ENCODE results near the gene TMEM161A. TPM values are rescaled to one million over a fixed set of nuclear protein-coding genes. Genes with fewer than 3 reads are reported as not detected.

The TMEM161A gene
- total and polyA plus RNA-seq, 9 of the 15 experiments (the other 6 are each of a cell fraction or from before 2014, with no cell fraction given) = 0.63 to 92.3 (median 38.9) TPM

DNA sequence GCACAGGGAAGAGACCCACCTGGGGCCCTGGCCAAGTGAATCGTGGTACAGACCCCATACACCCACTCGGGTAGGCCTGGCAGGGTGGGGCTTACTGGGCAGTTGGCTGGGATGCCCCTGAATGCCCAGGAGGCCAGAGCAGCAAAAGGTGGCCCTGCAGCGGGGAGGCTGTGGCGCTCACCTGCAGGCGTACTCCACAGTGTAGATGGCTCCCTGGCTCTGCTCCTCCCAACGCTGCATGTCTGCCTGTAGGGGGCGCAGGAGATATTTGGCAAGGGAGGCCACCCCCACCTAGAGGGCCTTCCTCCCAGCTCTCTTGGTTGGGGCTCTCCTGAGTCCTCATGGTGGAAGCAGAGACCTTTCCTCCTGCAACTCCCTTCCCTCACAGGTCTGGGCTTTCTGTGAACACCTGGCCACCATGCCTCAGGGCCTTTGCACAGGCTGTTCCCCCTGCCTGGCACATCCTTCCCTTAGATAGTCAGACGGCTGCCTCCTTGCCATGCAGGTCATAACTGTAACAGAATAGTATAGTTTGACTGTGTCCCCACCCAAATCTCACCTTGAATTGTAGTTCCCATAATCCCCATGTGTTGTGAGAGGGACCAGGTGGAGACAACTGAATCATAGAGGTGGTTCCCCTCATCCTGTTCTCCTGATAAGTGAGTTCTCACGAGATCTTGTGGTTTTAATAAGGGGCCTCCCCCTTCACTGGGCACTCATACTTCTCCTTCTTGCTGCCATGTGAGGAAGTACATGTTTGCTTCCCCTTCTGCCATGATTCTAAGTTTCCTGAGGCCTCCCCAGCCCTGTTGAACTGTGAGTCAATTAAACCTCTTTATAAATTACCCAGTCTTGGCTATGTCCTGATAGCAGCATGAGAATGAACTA, 47.8 kb upstream of the TMEM161A start (continued):
- TF ChIP-seq, protein P1, sequence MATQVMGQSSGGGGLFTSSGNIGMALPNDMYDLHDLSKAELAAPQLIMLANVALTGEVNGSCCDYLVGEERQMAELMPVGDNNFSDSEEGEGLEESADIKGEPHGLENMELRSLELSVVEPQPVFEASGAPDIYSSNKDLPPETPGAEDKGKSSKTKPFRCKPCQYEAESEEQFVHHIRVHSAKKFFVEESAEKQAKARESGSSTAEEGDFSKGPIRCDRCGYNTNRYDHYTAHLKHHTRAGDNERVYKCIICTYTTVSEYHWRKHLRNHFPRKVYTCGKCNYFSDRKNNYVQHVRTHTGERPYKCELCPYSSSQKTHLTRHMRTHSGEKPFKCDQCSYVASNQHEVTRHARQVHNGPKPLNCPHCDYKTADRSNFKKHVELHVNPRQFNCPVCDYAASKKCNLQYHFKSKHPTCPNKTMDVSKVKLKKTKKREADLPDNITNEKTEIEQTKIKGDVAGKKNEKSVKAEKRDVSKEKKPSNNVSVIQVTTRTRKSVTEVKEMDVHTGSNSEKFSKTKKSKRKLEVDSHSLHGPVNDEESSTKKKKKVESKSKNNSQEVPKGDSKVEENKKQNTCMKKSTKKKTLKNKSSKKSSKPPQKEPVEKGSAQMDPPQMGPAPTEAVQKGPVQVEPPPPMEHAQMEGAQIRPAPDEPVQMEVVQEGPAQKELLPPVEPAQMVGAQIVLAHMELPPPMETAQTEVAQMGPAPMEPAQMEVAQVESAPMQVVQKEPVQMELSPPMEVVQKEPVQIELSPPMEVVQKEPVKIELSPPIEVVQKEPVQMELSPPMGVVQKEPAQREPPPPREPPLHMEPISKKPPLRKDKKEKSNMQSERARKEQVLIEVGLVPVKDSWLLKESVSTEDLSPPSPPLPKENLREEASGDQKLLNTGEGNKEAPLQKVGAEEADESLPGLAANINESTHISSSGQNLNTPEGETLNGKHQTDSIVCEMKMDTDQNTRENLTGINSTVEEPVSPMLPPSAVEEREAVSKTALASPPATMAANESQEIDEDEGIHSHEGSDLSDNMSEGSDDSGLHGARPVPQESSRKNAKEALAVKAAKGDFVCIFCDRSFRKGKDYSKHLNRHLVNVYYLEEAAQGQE (IDR thresholded peaks at IDR 0.05; ENCODE audit: borderline replicate concordance) = peak; percentile 49; the same call in 1 of the 2 replicates
- TF ChIP-seq, protein P1 (CRISPR knock-in tag; IDR thresholded peaks at IDR 0.05; ENCODE audit: low read depth) = no peak
- TF ChIP-seq, protein P2, sequence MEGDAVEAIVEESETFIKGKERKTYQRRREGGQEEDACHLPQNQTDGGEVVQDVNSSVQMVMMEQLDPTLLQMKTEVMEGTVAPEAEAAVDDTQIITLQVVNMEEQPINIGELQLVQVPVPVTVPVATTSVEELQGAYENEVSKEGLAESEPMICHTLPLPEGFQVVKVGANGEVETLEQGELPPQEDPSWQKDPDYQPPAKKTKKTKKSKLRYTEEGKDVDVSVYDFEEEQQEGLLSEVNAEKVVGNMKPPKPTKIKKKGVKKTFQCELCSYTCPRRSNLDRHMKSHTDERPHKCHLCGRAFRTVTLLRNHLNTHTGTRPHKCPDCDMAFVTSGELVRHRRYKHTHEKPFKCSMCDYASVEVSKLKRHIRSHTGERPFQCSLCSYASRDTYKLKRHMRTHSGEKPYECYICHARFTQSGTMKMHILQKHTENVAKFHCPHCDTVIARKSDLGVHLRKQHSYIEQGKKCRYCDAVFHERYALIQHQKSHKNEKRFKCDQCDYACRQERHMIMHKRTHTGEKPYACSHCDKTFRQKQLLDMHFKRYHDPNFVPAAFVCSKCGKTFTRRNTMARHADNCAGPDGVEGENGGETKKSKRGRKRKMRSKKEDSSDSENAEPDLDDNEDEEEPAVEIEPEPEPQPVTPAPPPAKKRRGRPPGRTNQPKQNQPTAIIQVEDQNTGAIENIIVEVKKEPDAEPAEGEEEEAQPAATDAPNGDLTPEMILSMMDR (IDR thresholded peaks at IDR 0.05 in 2 of 3, conservative IDR thresholded peaks at IDR 0.05 in 1 of 3; ENCODE audit: insufficient read depth in 2 of 3, low read depth in 1 of 3, low read length in 3 of 3) = peak; percentile 84 to 94 (median 88)
- TF ChIP-seq, protein P3, sequence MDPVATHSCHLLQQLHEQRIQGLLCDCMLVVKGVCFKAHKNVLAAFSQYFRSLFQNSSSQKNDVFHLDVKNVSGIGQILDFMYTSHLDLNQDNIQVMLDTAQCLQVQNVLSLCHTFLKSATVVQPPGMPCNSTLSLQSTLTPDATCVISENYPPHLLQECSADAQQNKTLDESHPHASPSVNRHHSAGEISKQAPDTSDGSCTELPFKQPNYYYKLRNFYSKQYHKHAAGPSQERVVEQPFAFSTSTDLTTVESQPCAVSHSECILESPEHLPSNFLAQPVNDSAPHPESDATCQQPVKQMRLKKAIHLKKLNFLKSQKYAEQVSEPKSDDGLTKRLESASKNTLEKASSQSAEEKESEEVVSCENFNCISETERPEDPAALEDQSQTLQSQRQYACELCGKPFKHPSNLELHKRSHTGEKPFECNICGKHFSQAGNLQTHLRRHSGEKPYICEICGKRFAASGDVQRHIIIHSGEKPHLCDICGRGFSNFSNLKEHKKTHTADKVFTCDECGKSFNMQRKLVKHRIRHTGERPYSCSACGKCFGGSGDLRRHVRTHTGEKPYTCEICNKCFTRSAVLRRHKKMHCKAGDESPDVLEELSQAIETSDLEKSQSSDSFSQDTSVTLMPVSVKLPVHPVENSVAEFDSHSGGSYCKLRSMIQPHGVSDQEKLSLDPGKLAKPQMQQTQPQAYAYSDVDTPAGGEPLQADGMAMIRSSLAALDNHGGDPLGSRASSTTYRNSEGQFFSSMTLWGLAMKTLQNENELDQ (CRISPR knock-in tag; IDR thresholded peaks at IDR 0.05; ENCODE audit: borderline replicate concordance) = no peak
- no peak for TF ChIP-seq ZEB2 (IDR thresholded peaks at IDR 0.05)
- TF ChIP-seq ZNF77 (CRISPR knock-in tag; IDR thresholded peaks at IDR 0.05) = no peak
- TF ChIP-seq, protein P4, sequence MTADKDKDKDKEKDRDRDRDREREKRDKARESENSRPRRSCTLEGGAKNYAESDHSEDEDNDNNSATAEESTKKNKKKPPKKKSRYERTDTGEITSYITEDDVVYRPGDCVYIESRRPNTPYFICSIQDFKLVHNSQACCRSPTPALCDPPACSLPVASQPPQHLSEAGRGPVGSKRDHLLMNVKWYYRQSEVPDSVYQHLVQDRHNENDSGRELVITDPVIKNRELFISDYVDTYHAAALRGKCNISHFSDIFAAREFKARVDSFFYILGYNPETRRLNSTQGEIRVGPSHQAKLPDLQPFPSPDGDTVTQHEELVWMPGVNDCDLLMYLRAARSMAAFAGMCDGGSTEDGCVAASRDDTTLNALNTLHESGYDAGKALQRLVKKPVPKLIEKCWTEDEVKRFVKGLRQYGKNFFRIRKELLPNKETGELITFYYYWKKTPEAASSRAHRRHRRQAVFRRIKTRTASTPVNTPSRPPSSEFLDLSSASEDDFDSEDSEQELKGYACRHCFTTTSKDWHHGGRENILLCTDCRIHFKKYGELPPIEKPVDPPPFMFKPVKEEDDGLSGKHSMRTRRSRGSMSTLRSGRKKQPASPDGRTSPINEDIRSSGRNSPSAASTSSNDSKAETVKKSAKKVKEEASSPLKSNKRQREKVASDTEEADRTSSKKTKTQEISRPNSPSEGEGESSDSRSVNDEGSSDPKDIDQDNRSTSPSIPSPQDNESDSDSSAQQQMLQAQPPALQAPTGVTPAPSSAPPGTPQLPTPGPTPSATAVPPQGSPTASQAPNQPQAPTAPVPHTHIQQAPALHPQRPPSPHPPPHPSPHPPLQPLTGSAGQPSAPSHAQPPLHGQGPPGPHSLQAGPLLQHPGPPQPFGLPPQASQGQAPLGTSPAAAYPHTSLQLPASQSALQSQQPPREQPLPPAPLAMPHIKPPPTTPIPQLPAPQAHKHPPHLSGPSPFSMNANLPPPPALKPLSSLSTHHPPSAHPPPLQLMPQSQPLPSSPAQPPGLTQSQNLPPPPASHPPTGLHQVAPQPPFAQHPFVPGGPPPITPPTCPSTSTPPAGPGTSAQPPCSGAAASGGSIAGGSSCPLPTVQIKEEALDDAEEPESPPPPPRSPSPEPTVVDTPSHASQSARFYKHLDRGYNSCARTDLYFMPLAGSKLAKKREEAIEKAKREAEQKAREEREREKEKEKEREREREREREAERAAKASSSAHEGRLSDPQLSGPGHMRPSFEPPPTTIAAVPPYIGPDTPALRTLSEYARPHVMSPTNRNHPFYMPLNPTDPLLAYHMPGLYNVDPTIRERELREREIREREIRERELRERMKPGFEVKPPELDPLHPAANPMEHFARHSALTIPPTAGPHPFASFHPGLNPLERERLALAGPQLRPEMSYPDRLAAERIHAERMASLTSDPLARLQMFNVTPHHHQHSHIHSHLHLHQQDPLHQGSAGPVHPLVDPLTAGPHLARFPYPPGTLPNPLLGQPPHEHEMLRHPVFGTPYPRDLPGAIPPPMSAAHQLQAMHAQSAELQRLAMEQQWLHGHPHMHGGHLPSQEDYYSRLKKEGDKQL (CRISPR knock-in tag; IDR thresholded peaks at IDR 0.05; ENCODE audit: borderline replicate concordance) = no peak
